CD14-positive monocyte (primary cell): ENCODE measurements around the gene GGN. TPM values are rescaled to one million over a fixed set of nuclear protein-coding genes. Genes with fewer than 3 reads are reported as not detected.
"Not testable (repeated sequence)": the region's sequence is repeated elsewhere in the genome, so short reads cannot be mapped to it uniquely, and the experiment has no call there.

ENCODE experiments used
- DNase-seq, 3 donors: peaks; one replicate each; pipeline ENCODE4 v3.0.0-alpha.2; 2011 to 2022
- H2AFZ ChIP-seq: 2 replicates; pipeline ENCODE4 v1.6.0; 2012; ENCODE audit warnings: mild to moderate bottlenecking, low read depth, low read length, inconsistent platforms; ENCODE audit not compliant: insufficient read depth, poor library complexity, severe bottlenecking
- H3K27ac ChIP-seq, 2 donors: 1 replicate in 1 of 2; 2 replicates in 1 of 2; pipeline ENCODE4 v1.5.1; 2012 to 2013; ENCODE audit warnings: low read length in 2 of 2, control low read depth in 1 of 2, inconsistent platforms in 1 of 2, low read depth in 1 of 2, mild to moderate bottlenecking in 1 of 2
- H3K27me3 ChIP-seq, 2 donors: one replicate each; pipeline versions ENCODE4 v1.6.0 to v1.6.1; 2011 to 2013; ENCODE audit warnings: low read length in 2 of 2; ENCODE audit not compliant: control insufficient read depth in 2 of 2, insufficient read depth in 2 of 2
- H3K36me3 ChIP-seq, 2 donors: replicated peaks in 1 of 2; 1 replicate in 1 of 2; 2 replicates in 1 of 2; pipeline versions ENCODE4 v1.5.1 to v1.6.1; 2012 to 2013; ENCODE audit warnings: low read length in 2 of 2, control low read depth in 1 of 2, inconsistent platforms in 1 of 2, mild to moderate bottlenecking in 1 of 2; ENCODE audit not compliant: insufficient read depth in 2 of 2, control insufficient read depth in 1 of 2
- H3K4me1 ChIP-seq, 2 donors: 1 replicate in 1 of 2; 2 replicates in 1 of 2; pipeline versions ENCODE4 v1.5.1 to v1.6.1; 2012 to 2013; ENCODE audit warnings: low read length in 2 of 2, control low read depth in 1 of 2, inconsistent platforms in 1 of 2, mild to moderate bottlenecking in 1 of 2, moderate library complexity in 1 of 2; ENCODE audit not compliant: insufficient read depth in 2 of 2, control insufficient read depth in 1 of 2
- H3K4me2 ChIP-seq: replicated peaks from 2 replicates; pipeline ENCODE3; 2012; ENCODE audit warnings: low read length, moderate library complexity, mild to moderate bottlenecking; ENCODE audit not compliant: poor library complexity, severe bottlenecking; ENCODE audit errors: extremely low read depth
- H3K4me3 ChIP-seq, 3 experiments: fragments of 200-600 bp in 1 of 3; sonication (generic) in 1 of 3; replicated peaks in 1 of 3; 1 replicate in 2 of 3; 2 replicates in 1 of 3; pipeline ENCODE4 v1.5.1; 2011 to 2013; ENCODE audit warnings: low read length in 3 of 3, mild to moderate bottlenecking in 3 of 3, control low read depth in 2 of 3, low read depth in 2 of 3, inconsistent platforms in 1 of 3, moderate library complexity in 1 of 3
- H3K79me2 ChIP-seq: 2 replicates; pipeline ENCODE4 v1.6.0; 2012; ENCODE audit warnings: mild to moderate bottlenecking, control low read depth, inconsistent platforms, low read length, moderate library complexity; ENCODE audit not compliant: insufficient read depth
- H3K9ac ChIP-seq: 2 replicates; pipeline ENCODE4 v1.6.0; 2017; ENCODE audit warnings: low read length, mild to moderate bottlenecking; ENCODE audit not compliant: insufficient read depth, poor library complexity, severe bottlenecking
- H3K9me3 ChIP-seq, 2 donors: replicated peaks in 1 of 2; 1 replicate in 1 of 2; 2 replicates in 1 of 2; pipeline versions ENCODE4 v1.5.1 to v1.6.1; 2012 to 2013; ENCODE audit warnings: low read length in 2 of 2, control low read depth in 1 of 2; ENCODE audit not compliant: control insufficient read depth in 1 of 2, insufficient read depth in 1 of 2
- H4K20me1 ChIP-seq: 2 replicates; pipeline ENCODE4 v1.6.0; 2012; ENCODE audit warnings: mild to moderate bottlenecking, low read length, control low read depth, moderate library complexity; ENCODE audit not compliant: insufficient read depth
- H3K27ac Mint-ChIP-seq, 7 donors: one replicate each; pipeline ENCODE4 v1.8.0; 2020; ENCODE audit warnings: mild to moderate bottlenecking in 7 of 7, mixed read lengths in 7 of 7, moderate library complexity in 6 of 7, inconsistent platforms in 2 of 7
- H3K27me3 Mint-ChIP-seq, 3 donors: one replicate each; pipeline ENCODE4 v1.8.0; 2021 to 2022; ENCODE audit warnings: low read depth in 3 of 3, mild to moderate bottlenecking in 3 of 3, mixed read lengths in 3 of 3, moderate library complexity in 3 of 3, inconsistent platforms in 1 of 3
- H3K36me3 Mint-ChIP-seq, 2 donors: one replicate each; pipeline ENCODE4 v1.8.0; 2020; ENCODE audit warnings: mixed read lengths in 2 of 2, inconsistent platforms in 1 of 2, mild to moderate bottlenecking in 1 of 2
- H3K4me1 Mint-ChIP-seq: one replicate; pipeline ENCODE4 v1.8.0; 2020; ENCODE audit warnings: mild to moderate bottlenecking, mixed read lengths
- H3K4me3 Mint-ChIP-seq, 2 donors: one replicate each; pipeline ENCODE4 v1.8.0; 2020; ENCODE audit warnings: mild to moderate bottlenecking in 2 of 2, mixed read lengths in 2 of 2, moderate library complexity in 1 of 2
- H3K9me3 Mint-ChIP-seq, 7 donors: one replicate each; pipeline ENCODE4 v1.8.0; 2020 to 2022; ENCODE audit warnings: mixed read lengths in 7 of 7, mild to moderate bottlenecking in 6 of 7, moderate library complexity in 6 of 7, inconsistent platforms in 2 of 7
- WGBS: methylation state at CpG from one replicate; pipeline ENCODE4 v1.1.5; 2013; ENCODE audit warnings: missing lambda C conversion rate; ENCODE audit not compliant: insufficient coverage; 5-methylcytosine and 5-hydroxymethylcytosine counted together
- intact Hi-C, 2 donors: fragments of 100-400 bp; cut with micrococcal nuclease; formaldehyde crosslinking; loops; one replicate each; pipeline versions ENCODE4 v1.15.0 to v1.15.1; 2023
- polyA plus RNA-seq, 3 donors: library from polyadenylated mRNA; depleted of rRNA in 1 of 3; unstranded in 2 of 3; stranded (reverse) in 1 of 3; fragments of 300-500 nt in 2 of 3; fragments of >200 nt in 1 of 3; fragmentation: Illumina TruSeq in 2 of 3; gene quantifications; 1 replicate in 2 of 3; 2 replicates in 1 of 3; pipeline ENCODE4 v1.2.3, GENCODE V29; 2012 to 2021
- TF ChIP-seq, protein P1 (sequence below): fragments of 200-600 bp; IDR thresholded peaks from one replicate; pipeline ENCODE4 v1.8.0; 2022; ENCODE audit warnings: antibody characterized with exemption, mild to moderate bottlenecking

The GGN gene
- polyA plus RNA-seq, 3 donors: 0.12 to 0.56 TPM; not detected in 1

- Histone ChIP-seq H3K4me1 (peaks cover 4 to 8% of the 10 kb centered on the region in 2 donors), H4K20me1 (peaks cover 38% of the 10 kb centered on the region), H3K4me3 (no peak overlapping the region), H3K9me3 (no peaks in the 10 kb centered on the region), H3K79me2 (no peaks in the 10 kb centered on the region), H2AFZ (no peak overlapping the region), H3K36me3 (peaks cover 69 to 87% of the 10 kb centered on the region in 2 donors), H3K27me3 (no peaks in the 10 kb centered on the region), H3K9ac (no peak overlapping the region), H3K27ac (peak overlapping the region; percentile 9 to 68), H3K4me2 (no peak overlapping the region)
- Mint-ChIP-seq H3K4me1 (peaks cover 11% of the 10 kb centered on the region), H3K27ac (peak overlapping the region in 4 of 7 donors; percentile 38 to 82 (median 48)), H3K9me3 (peaks cover 0 to 4% (median 0%) of the 10 kb centered on the region in 7 donors), H3K27me3 (peaks cover 0 to 3% (median 0%) of the 10 kb centered on the region in 3 donors), H3K4me3 (no peak overlapping the region), H3K36me3 (peaks cover 68 to 89% of the 10 kb centered on the region in 2 donors)
- TF ChIP-seq, protein P1, sequence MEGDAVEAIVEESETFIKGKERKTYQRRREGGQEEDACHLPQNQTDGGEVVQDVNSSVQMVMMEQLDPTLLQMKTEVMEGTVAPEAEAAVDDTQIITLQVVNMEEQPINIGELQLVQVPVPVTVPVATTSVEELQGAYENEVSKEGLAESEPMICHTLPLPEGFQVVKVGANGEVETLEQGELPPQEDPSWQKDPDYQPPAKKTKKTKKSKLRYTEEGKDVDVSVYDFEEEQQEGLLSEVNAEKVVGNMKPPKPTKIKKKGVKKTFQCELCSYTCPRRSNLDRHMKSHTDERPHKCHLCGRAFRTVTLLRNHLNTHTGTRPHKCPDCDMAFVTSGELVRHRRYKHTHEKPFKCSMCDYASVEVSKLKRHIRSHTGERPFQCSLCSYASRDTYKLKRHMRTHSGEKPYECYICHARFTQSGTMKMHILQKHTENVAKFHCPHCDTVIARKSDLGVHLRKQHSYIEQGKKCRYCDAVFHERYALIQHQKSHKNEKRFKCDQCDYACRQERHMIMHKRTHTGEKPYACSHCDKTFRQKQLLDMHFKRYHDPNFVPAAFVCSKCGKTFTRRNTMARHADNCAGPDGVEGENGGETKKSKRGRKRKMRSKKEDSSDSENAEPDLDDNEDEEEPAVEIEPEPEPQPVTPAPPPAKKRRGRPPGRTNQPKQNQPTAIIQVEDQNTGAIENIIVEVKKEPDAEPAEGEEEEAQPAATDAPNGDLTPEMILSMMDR: no peak
- intact Hi-C loops: no loop called here
- DNase-seq: no peak
- 100% methylated on average over 1 of the region's 13 CpGs for WGBS
Measured at GRCh38 chr19:38411041-38411712, 23.3 kb upstream of the GGN start.

DNA sequence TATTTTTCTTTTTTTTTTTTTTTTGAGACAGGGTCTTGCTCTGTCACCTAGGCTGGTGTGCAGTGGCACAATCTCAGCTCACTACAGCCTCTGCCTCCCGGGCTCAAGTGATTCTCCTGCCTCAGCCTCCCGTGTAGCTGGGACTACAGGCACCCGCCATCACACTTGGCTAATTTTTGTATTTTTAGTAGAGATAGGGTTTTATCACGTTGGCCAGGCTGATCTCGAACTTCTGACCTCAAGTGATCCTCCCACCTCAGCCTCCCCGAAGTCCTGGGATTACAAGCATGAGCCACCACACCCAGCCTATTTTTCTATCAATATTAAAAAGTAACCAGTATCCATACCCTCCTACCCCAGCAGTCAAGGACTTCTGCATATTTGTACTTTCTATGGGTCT, 22.6 kb upstream of the GGN start:
- H3K4me2 ChIP-seq, DNase-seq, H3K9ac ChIP-seq, H3K27me3 Mint-ChIP-seq, H3K4me3 Mint-ChIP-seq, H3K9me3 ChIP-seq, H3K4me3 ChIP-seq, H3K79me2 ChIP-seq, intact Hi-C loops, H3K4me1 ChIP-seq, H2AFZ ChIP-seq, H3K27me3 ChIP-seq, H3K9me3 Mint-ChIP-seq: not testable (repeated sequence)
- peaks cover 65 to 82% of the 10 kb centered on the region in 2 donors for H3K36me3 ChIP-seq
- Mint-ChIP-seq H3K4me1 (peaks cover 11% of the 10 kb centered on the region), H3K36me3 (peaks cover 68 to 92% of the 10 kb centered on the region in 2 donors), H3K27ac (peak overlapping the region in 5 of 7 donors; percentile 40 to 82 (median 73))
- no CpG with 5 or more reads among the region's 6 CpGs for WGBS
- peaks cover 38% of the 10 kb centered on the region for H4K20me1 ChIP-seq
- peak overlapping the region in 1 of 2 donors; percentile 68 for H3K27ac ChIP-seq
